ENCODE measurements around the gene CXCL12. TPM values are rescaled to one million over a fixed set of nuclear protein-coding genes. Genes with fewer than 3 reads are reported as not detected.

Gene CXCL12
- total RNA-seq, 1 experiment from 2014 or later, result 0.14 TPM

DNA sequence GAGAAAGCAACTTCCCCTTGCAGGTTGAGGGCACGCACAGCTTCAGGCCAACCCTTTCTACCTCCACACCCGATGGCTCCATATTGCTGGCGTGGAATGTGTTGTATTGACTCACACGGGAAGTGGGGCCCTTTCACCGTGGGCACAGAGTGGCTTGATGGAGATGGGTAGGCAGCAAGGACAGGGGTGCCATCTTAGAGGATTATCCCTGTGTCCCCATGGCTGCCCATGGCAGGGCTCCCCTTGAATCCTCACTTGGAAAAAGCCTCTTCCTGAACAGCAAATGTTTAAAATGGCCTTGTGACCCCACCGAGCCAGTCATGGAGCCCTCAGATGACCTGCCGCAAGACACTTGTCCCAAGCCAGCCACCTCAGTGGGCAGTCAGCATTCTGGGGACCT, 31.2 kb downstream of the CXCL12 start:
- in situ Hi-C loops (cut with HindIII; ENCODE audit: low pct_unique_long_range_greater_than_20kb, low sequenced_read_pairs), result no loop called here
- DNase-seq (ENCODE audit: low read depth), result no peak

DNA sequence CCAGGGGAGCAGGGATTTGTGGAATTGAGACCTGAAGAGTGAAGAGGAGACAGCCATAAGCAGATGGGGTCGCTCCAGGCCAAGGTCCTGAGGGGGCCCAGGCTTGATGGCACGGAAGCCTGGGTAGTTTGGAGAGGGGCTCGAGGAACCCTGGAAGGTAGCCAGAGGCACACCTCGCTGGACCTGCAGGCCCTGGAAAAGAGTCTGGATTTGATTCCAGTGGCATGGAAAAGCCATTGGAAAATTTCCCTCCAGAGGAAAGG, 31.8 kb downstream of the CXCL12 start:
- in situ Hi-C loops (cut with HindIII; ENCODE audit: low pct_unique_long_range_greater_than_20kb, low sequenced_read_pairs), result no loop called here
- DNase-seq (ENCODE audit: low read depth), result no peak

DNA sequence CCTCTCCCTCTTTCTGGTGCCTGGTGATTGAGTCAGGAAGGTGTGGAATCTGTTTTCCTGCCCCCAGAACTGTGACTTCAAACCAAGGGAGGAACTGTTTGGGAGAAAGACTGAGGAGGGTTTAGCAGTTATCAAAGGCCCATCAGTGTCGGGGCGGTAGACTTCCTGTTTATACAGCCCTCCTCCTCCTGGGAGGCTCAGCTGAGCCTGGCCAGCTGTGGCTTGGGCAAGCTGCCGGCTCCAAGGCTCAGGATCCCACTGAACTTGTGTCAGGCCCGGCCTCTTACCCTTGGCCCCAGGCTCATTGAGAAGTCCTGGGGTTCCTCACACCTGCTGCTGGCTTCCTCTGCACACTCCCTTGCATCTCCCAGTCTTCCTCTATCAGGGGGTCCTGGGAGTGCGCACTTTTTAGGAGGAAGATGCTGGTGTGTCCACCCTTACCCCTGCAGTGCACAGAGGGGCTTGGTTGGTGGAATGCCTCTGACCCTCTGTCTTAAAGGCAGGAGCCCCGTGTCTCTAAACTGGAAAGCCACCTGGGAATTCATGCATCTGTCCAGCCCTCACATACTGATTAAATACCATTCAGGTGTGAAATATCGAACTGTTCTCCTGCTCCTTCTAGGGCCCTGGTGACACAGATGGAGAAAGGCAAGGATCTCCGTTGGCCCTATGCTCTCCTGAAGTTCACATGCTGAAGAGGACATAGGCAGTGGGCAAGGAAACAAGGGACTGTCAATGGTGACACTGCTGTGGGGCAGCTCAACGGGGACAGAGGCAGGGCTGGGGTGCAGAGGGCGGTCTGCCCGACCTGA, 32.4 kb downstream of the CXCL12 start:
- in situ Hi-C loops (cut with HindIII; ENCODE audit: low pct_unique_long_range_greater_than_20kb, low sequenced_read_pairs), result no loop called here
- DNase-seq (ENCODE audit: low read depth), result no peak

DNA sequence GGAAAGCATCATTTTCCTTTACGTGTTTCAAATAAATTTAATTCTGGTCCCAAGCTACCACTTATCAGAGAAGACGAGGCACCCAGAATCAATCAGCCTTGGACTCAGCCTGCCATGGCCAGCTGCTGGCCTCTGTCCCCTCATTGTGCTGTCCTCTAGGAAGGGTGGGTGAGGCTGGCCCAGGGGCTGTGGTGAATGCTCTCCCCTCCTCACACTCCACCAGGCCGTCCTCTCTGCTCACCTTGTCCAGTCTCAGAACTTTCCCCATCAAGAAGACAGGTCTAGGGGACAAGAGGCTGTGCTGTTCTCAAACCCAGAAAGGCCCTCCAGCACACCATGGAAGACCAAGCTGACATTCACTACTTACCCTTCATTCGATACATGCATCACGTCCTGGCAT, 36.4 kb downstream of the CXCL12 start:
- DNase-seq (ENCODE audit: low read depth), result no peak
- in situ Hi-C loops (cut with HindIII; ENCODE audit: low pct_unique_long_range_greater_than_20kb, low sequenced_read_pairs), result no loop called here

DNA sequence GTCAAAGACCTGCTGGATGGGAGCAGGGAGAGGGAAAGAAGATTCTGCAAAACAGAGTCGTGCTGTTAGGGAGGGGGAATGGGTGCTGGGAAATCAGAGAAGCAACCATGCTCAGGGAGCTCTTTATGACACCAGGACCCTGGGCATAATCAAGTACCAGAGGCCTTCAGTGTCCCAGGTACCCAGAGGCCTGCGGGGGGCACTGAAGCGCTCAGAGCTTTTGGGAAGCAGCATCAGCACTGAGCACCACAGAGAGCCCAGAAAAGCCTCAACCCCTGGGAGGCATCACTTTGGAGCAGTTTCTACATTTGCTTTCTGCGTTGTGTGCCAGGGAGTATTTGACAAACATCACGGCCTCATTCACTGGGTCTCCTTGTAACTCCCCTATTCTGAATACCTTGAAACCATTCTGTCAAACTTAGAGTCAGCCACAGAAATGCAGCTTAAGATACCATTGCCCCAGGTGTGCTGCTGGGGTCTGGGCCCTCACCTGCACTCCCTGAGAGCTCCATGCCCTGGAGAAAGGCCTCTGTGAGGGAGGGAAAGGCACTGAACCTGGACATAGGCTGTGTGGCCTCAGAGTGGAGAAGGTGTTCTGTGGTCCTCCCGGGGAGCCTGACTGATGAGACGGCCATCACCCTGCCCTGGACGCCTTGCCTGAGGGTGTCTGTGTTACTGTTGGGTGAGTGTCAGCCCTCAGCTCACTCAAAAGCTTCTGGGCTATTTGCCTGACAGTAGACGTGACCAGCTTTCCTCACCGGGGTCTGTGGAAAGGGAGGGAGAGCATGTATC, 37.1 kb downstream of the CXCL12 start:
- DNase-seq (ENCODE audit: low read depth), result no peak
- in situ Hi-C loops (cut with HindIII; ENCODE audit: low pct_unique_long_range_greater_than_20kb, low sequenced_read_pairs), result no loop called here

DNA sequence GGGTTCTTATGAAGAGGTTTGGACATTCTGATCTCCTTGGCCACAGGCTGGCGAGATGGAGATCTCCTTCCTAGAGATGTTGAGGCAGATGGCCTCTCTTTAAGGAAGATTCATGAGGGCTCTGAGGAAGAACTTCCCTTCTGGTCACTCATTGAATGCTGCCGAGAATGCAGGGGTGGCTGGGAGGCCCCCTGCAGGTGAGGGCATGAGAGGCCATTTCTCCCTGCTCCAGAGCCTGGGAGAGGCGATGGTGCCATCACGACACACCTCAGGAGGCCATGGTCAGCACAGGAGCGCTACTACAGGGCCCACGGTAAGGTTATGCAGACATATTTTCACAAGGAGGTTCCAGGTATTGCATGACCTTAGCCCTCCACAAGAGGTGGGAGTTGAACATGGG, 40.2 kb downstream of the CXCL12 start:
- no peak for DNase-seq (ENCODE audit: low read depth)
- in situ Hi-C loops (cut with HindIII; ENCODE audit: low pct_unique_long_range_greater_than_20kb, low sequenced_read_pairs), result no loop called here

DNA sequence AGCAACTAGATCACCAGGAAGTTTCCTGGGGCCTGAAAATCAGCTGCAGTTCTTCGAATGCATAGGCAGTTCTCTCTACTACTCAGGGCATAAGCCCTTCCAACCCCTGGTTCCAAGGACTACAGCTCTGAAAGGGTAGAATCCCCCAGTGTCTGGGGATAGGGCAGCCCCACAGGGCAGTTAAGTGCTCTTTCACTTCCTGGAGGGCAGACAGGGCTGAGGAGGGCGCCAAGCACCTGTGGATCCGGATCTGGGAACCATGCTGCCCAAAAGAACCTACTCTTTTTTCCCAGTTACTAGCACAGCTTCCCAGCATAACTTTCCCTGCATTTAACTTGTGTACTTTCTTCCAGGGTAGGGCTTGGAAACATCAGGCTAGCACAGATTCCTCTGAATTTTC, 41.1 kb downstream of the CXCL12 start:
- DNase-seq (ENCODE audit: low read depth), result no peak
- in situ Hi-C loops (cut with HindIII; ENCODE audit: low pct_unique_long_range_greater_than_20kb, low sequenced_read_pairs), result no loop called here

DNA sequence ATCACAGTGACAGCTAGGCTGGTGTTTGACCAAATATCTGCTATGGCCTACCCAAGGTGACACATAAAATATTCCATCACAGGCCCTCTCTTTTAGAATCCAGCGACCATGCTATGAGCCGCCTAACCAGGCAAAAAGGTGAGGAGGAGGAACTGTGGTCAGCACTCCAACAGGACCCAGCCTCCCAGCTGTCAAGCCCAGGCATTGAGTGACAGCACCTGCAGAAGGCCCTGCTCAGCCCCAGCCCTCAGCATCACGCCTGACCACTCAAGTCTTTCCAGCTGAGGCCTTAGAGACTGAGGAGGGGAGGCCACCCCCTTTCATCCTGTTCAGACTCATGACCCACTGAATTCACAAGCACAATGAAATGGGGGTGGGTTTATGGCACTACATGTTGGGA, 43.0 kb downstream of the CXCL12 start:
- DNase-seq (ENCODE audit: low read depth), result no peak
- in situ Hi-C loops (cut with HindIII; ENCODE audit: low pct_unique_long_range_greater_than_20kb, low sequenced_read_pairs), result no loop called here

DNA sequence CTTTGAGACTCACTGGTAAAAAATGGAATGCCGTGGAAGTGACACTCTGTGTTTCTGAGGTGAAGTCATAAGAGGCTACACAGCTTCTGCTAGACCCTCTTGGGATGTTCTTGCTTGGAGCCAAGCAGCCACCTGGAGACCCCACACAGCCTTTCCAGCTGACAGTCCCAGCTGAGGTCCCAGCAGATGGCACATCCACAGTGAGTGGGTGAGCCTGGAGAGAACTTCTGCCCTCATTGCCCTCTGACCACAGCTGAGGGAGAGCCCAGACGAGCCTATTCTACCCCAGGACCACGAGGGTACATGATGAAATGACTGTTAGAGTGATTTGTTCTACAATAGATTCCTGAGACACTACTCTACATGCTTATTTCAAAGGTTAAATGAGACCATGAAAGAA, 44.3 kb downstream of the CXCL12 start:
- no peak for DNase-seq (ENCODE audit: low read depth)
- in situ Hi-C loops (cut with HindIII; ENCODE audit: low pct_unique_long_range_greater_than_20kb, low sequenced_read_pairs), result no loop called here

DNA sequence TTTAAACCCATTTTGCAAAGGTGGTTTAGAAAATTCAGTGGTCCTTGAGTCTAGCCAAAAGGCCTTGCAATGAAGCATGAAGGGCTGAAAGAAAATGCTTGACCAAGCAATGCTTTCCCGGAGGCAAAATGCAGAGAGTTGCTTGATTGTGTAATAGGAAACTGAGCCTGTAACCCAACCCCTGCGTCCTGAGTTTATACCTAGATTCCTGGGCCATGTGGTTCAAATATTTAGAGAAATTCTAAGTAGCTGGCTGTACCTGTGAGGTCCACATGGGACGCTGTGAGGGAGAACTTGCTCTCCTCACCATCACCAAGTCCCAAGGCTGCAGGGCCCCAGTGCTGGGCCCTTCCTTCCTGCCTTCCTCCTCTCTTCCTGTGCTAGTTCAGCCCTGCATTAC, 45.7 kb downstream of the CXCL12 start:
- in situ Hi-C loops (cut with HindIII; ENCODE audit: low pct_unique_long_range_greater_than_20kb, low sequenced_read_pairs), result no loop called here
- DNase-seq (ENCODE audit: low read depth), result no peak

DNA sequence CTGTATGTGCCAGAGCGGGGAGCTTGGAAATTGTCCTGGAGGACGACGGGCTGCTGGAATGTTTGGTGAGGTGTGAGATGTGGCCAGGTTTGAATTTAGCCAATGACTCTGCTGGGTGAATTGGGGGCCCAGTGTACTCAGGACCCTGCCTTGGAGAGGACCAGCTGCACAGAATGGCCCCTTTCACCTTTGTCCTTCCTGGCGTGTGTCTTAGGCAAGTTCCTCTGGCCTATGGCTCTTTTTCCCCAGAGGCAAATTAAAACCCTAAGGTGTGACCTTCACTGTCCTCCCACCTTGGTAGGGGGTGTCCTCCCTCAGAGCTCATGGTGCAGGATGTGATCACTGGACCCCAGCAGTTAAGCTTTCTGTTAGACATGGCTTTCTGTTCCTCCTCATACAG, 47.8 kb downstream of the CXCL12 start:
- in situ Hi-C loops (cut with HindIII; ENCODE audit: low pct_unique_long_range_greater_than_20kb, low sequenced_read_pairs), result no loop called here

DNA sequence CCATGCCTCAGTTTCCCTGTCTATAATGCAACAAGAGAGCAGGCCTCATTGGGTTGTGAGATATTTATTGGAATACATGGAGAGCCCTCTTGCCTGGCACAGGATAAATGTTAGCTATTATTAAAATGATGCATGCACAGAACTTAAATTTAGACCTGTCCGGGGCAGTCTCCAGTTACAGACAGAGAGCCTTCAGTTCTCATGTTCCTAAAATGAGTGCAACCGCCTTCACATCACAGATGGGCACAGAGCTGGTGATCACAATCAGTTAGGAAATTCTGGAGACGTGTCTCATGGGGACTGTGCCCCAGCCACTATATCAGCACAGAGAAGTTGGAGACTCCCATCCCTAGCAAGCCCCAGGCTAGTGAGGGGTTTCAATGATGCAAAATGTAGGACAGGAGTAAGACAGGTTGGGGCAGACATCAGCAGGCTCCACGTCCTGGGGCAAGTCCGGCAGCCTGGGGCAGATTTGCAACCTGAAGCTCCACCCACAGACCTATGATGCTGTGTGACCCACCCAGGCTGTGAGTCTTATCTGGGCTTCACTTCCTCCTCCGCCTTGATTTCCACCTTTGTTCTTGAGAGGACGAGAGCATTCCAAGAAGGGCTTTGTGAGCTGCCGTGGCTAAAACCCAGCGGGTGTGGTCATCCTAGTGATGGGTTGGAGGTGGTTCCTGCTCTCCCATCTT, 49.4 kb downstream of the CXCL12 start:
- no peak for DNase-seq (ENCODE audit: low read depth)
- in situ Hi-C loops (cut with HindIII; ENCODE audit: low pct_unique_long_range_greater_than_20kb, low sequenced_read_pairs), result no loop called here

More for the DNA sequence above, 47.8 kb downstream of the CXCL12 start:
- DNase-seq (ENCODE audit: low read depth), result no peak

DNA sequence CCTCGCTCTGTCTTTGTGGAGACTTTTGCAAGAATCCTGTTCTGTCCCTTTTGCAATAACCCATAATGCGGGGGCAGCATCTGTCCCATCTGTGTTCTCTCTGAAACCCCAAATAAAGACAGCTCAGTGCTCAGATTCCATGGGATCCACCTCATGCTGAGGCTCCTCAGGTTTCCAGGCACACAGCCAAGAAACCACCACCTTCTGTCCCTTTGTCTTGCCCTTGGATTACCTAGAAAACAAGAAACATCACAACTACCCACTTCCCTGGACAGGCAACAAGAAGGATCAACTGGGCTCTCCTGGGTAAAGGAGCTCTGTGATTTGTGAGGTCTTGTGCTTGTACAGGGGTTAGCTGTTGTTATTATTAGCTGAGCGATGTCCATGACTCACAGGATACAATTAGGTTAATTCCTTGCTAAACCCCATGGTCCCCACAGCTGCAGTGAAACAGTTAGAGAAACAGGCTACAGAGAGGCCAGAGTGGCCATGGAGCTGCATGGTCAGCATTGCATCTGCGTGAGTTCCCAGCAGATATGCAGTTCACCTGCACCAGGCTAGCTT, 50.2 kb downstream of the CXCL12 start:
- in situ Hi-C loops (cut with HindIII; ENCODE audit: low pct_unique_long_range_greater_than_20kb, low sequenced_read_pairs), result no loop called here
- DNase-seq (ENCODE audit: low read depth), result peak; percentile 49

DNA sequence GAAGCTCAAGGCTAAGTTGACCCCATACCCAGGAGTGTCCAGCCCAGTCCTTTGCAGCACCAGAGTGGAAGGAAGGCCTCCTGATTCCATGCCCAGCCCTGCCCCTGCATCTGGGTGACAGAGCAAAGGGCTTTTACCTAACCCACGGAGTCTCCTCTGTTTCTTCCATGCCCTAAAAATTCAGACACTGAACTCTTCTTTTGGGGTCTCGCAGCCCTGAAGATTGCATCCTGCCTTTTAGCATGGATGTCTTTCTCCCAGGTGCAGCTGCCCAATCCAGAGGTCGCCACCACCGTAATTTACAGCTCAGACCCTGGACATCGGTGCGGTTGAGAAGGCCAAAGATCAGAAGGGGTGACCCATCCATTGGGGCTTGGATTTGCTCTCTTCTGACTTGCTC, 50.8 kb downstream of the CXCL12 start:
- no peak for DNase-seq (ENCODE audit: low read depth)
- in situ Hi-C loops (cut with HindIII; ENCODE audit: low pct_unique_long_range_greater_than_20kb, low sequenced_read_pairs), result no loop called here

DNA sequence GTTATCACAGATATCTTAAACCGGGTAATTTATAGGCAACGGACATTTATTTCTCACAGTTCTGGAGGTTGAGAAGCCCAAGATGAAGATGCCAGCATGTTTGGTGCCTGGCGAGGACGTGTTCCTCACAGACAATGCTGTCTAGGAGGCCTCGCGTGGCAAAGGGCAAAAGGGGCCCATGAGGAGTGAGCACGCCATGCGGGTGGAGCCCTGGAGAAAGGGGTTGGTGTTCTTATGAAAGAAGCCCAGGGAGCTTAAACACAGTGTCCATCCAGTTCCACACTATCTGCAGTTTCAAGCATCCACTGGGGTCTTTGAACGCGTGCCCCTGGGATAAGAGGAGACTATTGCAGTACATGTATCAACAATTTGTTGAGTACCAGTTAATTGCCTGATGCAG, 51.4 kb downstream of the CXCL12 start:
- in situ Hi-C loops (cut with HindIII; ENCODE audit: low pct_unique_long_range_greater_than_20kb, low sequenced_read_pairs), result no loop called here
- DNase-seq (ENCODE audit: low read depth), result no peak

DNA sequence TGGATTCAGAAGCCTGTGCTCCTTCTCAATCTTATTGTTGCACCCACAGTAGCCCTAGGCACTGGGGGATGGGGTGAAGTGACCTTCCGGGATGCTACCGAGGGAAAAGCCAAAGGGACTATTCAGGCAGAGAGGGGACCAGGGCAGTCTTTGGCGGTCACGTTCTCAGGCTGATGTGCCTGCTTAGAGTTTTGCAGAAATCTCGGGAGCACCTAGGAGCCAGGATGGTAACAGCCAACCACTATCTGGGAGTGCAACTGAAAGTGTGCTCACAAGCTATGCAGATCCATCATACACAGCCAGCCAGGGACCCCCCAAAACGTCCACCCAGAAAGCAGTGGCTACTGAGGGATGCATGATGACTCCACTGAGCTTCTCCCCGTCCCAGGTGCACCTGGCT, 52.4 kb downstream of the CXCL12 start:
- no peak for DNase-seq (ENCODE audit: low read depth)
- in situ Hi-C loops (cut with HindIII; ENCODE audit: low pct_unique_long_range_greater_than_20kb, low sequenced_read_pairs), result no loop called here

DNA sequence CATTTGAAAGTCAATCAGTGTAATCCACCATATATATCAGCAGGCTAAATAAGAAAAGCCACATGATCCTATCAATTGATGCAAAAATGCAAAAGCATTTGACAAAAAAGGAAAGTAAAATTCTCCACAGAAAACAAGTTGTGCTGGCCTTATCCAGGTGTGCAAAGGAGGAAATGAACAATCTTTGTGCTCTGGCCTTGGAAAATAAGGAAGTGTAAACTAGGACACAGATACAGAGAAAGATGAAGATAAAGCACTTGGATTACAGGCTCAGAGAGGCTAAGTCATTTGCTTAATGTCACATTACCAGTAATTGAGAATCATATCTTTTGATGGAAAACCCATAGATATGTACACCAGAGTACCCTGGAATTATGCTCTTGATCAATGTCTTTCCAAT, 54.5 kb downstream of the CXCL12 start:
- in situ Hi-C loops (cut with HindIII; ENCODE audit: low pct_unique_long_range_greater_than_20kb, low sequenced_read_pairs), result no loop called here
- no peak for DNase-seq (ENCODE audit: low read depth)

DNA sequence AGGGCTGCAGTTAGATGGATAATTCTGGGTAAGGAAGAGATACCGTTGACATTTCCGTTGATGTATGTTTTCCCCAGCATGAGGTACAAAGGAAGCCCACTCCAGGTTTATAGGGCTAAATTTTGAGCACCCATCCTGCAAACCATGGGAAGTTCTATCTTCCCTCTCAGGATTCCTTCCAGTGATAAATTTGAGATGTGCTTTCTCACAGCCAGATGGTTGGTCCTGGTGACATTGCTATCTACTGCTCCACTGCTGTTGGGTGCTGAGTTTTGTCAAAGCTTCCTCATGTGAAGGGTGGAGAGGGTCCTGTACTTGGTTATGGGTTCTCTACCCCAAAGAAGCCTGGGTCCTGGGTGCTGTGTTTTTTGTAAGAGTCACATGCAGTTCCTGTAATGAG, 57.4 kb downstream of the CXCL12 start:
- no peak for DNase-seq (ENCODE audit: low read depth)

More for the DNA sequence above, 57.4 kb downstream of the CXCL12 start:
- in situ Hi-C loops (cut with HindIII; ENCODE audit: low pct_unique_long_range_greater_than_20kb, low sequenced_read_pairs), result no loop called here
